PC-3 (cell line): ENCODE measurements around the gene PLRG1. TPM values are rescaled to one million over a fixed set of nuclear protein-coding genes. Genes with fewer than 3 reads are reported as not detected.

Experiments
- ATAC-seq: fragments of 200-7000 bp; cut with Tn5 transposase; 2 replicates; pipeline ENCODE4 v1.9.1; 2020; ENCODE audit warnings: mild to moderate bottlenecking, moderate library complexity
- BruUV-seq: library from RNA; stranded (reverse); fragments of 400-500 nt; replicated peaks from 2 replicates; lab custom pipeline; 2021; lab: Mats Ljungman, UMichigan
- CTCF ChIA-PET: fragments of 300-600 bp; sonication (Branson Sonifier 250); formaldehyde crosslinking; loops from one replicate; lab custom pipeline; 2022; ENCODE audit warnings: antibody characterized with exemption; lab: Charles Lee
- POLR2A ChIA-PET: fragments of 300-600 bp; sonication (Branson Sonifier 250); formaldehyde crosslinking; loops from one replicate; lab custom pipeline; 2022; ENCODE audit warnings: antibody characterized with exemption; ENCODE audit not compliant: unreplicated experiment; lab: Charles Lee
- DNase-seq: peaks from one replicate; pipeline ENCODE4 v3.0.0-alpha.2; 2015
- H2AFZ ChIP-seq: fragments of 300-600 bp; sonication (generic); 2 replicates; pipeline ENCODE4 v1.6.0; 2016; ENCODE audit warnings: antibody characterized with exemption, low read length
- H3F3A ChIP-seq: fragments of 300-600 bp; sonication (generic); one replicate; pipeline ENCODE4 v1.6.0; 2017; ENCODE audit warnings: antibody characterized with exemption, low read length, control low read depth, mild to moderate bottlenecking; ENCODE audit not compliant: unreplicated experiment
- H3K27ac ChIP-seq: fragments of 300-600 bp; sonication (generic); 2 replicates; pipeline ENCODE4 v1.5.1; 2016; ENCODE audit warnings: mild to moderate bottlenecking, low read length
- H3K27me3 ChIP-seq: fragments of 300-600 bp; sonication (generic); 2 replicates; pipeline ENCODE4 v1.6.1; 2016; ENCODE audit warnings: low read length, mixed read lengths
- H3K36me3 ChIP-seq: fragments of 300-600 bp; sonication (generic); 2 replicates; pipeline ENCODE4 v1.6.1; 2016; ENCODE audit warnings: low read depth, mixed run types, low read length, mixed read lengths
- H3K4me1 ChIP-seq: fragments of 300-600 bp; sonication (generic); 2 replicates; pipeline ENCODE4 v1.5.1; 2016; ENCODE audit warnings: low read length; ENCODE audit not compliant: insufficient read depth
- H3K4me2 ChIP-seq: fragments of 300-600 bp; sonication (generic); 2 replicates; pipeline ENCODE4 v1.6.0; 2016; ENCODE audit warnings: low read length
- H3K4me3 ChIP-seq: fragments of 300-600 bp; sonication (generic); 2 replicates; pipeline ENCODE4 v1.5.1; 2016; ENCODE audit warnings: mild to moderate bottlenecking, low read length, mixed read lengths
- H3K79me2 ChIP-seq: fragments of 300-600 bp; sonication (generic); 2 replicates; pipeline ENCODE4 v1.6.1; 2017; ENCODE audit warnings: low read length, mixed read lengths
- H3K9ac ChIP-seq: fragments of 300-600 bp; sonication (generic); 2 replicates; pipeline ENCODE4 v1.6.0; 2016; ENCODE audit warnings: mild to moderate bottlenecking, low read length
- H3K9me2 ChIP-seq: fragments of 300-600 bp; sonication (generic); replicated peaks from 2 replicates; pipeline ENCODE4 v1.6.1; 2016; ENCODE audit warnings: mixed run types, low read length, mixed read lengths
- H3K9me3 ChIP-seq: fragments of 300-600 bp; sonication (generic); 2 replicates; pipeline ENCODE4 v1.6.1; 2016; ENCODE audit warnings: low read length, mixed read lengths
- H4K20me1 ChIP-seq: fragments of 300-600 bp; sonication (generic); 2 replicates; pipeline ENCODE4 v1.6.1; 2016; ENCODE audit warnings: low read length, mixed read lengths
- EZH2 ChIP-seq: fragments of 300-600 bp; sonication (generic); IDR thresholded peaks from one replicate; pipeline ENCODE4 v1.6.1; 2017; ENCODE audit warnings: antibody characterized with exemption, mild to moderate bottlenecking, low read length; ENCODE audit not compliant: unreplicated experiment
- EZH2phosphoT487 ChIP-seq: fragments of 300-600 bp; sonication (generic); IDR thresholded peaks from 2 replicates; pipeline ENCODE4 v1.6.1; 2018; ENCODE audit warnings: mild to moderate bottlenecking, antibody characterized with exemption, low read length, borderline replicate concordance
- intact Hi-C: fragments of 100-400 bp; cut with micrococcal nuclease; formaldehyde crosslinking; loops from 2 replicates; pipeline ENCODE4 v1.9.0; 2023
- total RNA-seq: library from RNA; depleted of rRNA; stranded (reverse); fragments of >200 nt; gene quantifications from 2 replicates; pipeline ENCODE4 v1.2.3, GENCODE V29; 2014
- TF ChIP-seq, protein P1 (sequence below): fragments of 300-600 bp; sonication (generic); conservative IDR thresholded peaks from 2 replicates; pipeline ENCODE4 v1.5.1; 2017; ENCODE audit warnings: antibody characterized with exemption, low read depth, mild to moderate bottlenecking, low read length

PLRG1 gene
- total RNA-seq, 1 experiment from 2014 or later, result 51.7 TPM

DNA sequence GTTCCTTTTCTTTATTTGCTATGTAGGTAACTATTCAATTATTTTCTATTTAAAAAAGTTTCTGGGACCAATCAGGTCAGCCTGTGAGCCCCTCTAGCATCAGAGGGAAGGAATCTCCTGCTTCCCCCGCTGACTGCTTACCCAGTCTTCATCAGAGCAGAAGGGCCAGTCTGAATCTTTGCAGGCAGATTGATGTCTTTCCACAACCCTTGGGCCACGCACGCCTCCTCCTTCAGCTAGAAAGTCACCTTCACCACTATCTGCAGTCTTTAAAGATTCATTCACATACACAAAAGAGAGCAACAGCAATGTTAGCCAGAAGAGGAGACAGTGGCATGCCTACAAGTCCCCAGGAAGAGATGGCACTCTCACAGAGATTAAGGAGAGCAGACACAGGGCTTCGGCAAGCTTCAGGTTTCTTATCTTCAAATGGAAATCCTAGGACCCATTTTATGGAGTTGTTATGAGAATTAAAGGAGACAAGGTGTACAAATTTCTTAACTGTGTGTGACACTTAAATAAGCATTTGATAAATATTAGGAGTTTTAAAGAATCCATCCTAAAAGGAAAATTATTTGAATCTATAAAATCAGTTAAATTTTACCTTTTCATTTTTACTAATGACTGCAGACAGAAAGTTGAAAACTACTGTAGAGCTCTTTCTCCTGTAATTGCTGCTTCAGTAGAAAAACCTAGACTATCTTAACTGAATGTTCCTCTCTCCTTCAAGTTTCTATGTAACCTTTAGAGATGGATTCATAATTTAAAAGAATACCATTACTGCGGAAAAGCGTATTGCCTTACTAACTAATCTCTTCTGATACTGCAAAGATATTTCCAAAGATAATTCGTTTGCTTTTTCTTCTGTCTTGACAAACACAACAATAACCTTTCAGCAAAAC is 39.3 kb upstream of the PLRG1 start:
- intact Hi-C loops, result no loop called here

DNA sequence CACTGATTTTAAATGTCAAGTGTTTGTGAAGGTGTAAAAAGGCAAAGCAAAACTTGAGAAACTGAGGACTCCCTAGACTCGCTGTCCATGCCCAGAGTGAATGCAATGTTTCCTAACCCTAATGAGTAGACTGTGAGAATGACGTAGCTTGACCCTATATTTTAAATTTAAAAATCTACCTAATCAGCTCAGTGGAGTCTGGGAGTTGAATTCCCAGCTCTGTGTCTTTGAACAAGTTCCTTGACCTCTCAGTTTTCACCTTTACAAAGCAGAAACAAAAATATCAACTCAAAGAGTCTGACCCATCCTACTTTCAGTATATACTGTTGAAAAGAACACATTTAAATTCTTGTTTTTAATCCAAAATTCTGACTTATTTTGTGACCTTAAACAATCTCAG is 38.0 kb upstream of the PLRG1 start:
- Histone ChIP-seq H3K4me3 (no peak overlapping the region), H3K4me2 (no peak overlapping the region), H3K27ac (no peak overlapping the region), H3K27me3 (no peaks in the 10 kb centered on the region), H3K36me3 (no peaks in the 10 kb centered on the region), H3K9ac (no peak overlapping the region), H4K20me1 (no peaks in the 10 kb centered on the region), H2AFZ (no peak overlapping the region), H3F3A (no peaks in the 10 kb centered on the region), H3K9me2 (no peaks in the 10 kb centered on the region), H3K4me1 (no peaks in the 10 kb centered on the region), H3K79me2 (no peaks in the 10 kb centered on the region), H3K9me3 (no peaks in the 10 kb centered on the region)
- no TSS peak for BruUV-seq
- TF ChIP-seq EZH2 (no peak), EZH2phosphoT487 (no peak)
- TF ChIP-seq, protein P1, sequence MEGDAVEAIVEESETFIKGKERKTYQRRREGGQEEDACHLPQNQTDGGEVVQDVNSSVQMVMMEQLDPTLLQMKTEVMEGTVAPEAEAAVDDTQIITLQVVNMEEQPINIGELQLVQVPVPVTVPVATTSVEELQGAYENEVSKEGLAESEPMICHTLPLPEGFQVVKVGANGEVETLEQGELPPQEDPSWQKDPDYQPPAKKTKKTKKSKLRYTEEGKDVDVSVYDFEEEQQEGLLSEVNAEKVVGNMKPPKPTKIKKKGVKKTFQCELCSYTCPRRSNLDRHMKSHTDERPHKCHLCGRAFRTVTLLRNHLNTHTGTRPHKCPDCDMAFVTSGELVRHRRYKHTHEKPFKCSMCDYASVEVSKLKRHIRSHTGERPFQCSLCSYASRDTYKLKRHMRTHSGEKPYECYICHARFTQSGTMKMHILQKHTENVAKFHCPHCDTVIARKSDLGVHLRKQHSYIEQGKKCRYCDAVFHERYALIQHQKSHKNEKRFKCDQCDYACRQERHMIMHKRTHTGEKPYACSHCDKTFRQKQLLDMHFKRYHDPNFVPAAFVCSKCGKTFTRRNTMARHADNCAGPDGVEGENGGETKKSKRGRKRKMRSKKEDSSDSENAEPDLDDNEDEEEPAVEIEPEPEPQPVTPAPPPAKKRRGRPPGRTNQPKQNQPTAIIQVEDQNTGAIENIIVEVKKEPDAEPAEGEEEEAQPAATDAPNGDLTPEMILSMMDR, result no peak
- ATAC-seq (no peak), DNase-seq (no peak)
- ChIA-PET POLR2A (no interaction called here), CTCF (no interaction called here)
- intact Hi-C loops, result no loop called here

More for the DNA sequence above, 39.3 kb upstream of the PLRG1 start:
- ChIA-PET CTCF (no interaction called here), POLR2A (no interaction called here)
- Histone ChIP-seq H3K4me1 (no peaks in the 10 kb centered on the region), H4K20me1 (no peaks in the 10 kb centered on the region), H2AFZ (no peak overlapping the region), H3K9me2 (no peaks in the 10 kb centered on the region), H3K27me3 (no peaks in the 10 kb centered on the region), H3K36me3 (no peaks in the 10 kb centered on the region), H3K9ac (no peak overlapping the region), H3F3A (no peaks in the 10 kb centered on the region), H3K27ac (no peak overlapping the region), H3K4me2 (no peak overlapping the region), H3K79me2 (no peaks in the 10 kb centered on the region), H3K9me3 (no peaks in the 10 kb centered on the region), H3K4me3 (no peak overlapping the region)
- no peak for TF ChIP-seq EZH2
- no peak for TF ChIP-seq EZH2phosphoT487
- TF ChIP-seq, protein P1, result no peak
- no peak for DNase-seq
- no peak for ATAC-seq
- BruUV-seq, result no TSS peak
